GM18907 (cell line): ENCODE measurements around the gene ARHGAP4.
A peak's percentile ranks its signal among the peaks of the same experiment; 100 is the strongest.

Source experiments
- ATAC-seq: cut with Tn5 transposase; IDR thresholded peaks from one replicate; pipeline ENCODE4 v1.9.1; 2021; ENCODE audit warnings: mild to moderate bottlenecking, moderate library complexity; ENCODE audit not compliant: unreplicated experiment

The ARHGAP4 gene

GRCh38 chrX:153908219-153908860 is 17.7 kb downstream of the ARHGAP4 start:
- ATAC-seq: no peak

GRCh38 chrX:153907456-153907855 is 18.6 kb downstream of the ARHGAP4 start:
- no peak for ATAC-seq

- no peak for ATAC-seq
Measured at GRCh38 chrX:153906126-153906917, 19.7 kb downstream of the ARHGAP4 start.

GRCh38 chrX:153905481-153906095 is 20.5 kb downstream of the ARHGAP4 start:
- ATAC-seq: no peak

GRCh38 chrX:153903991-153904957 is 21.8 kb downstream of the ARHGAP4 start, which contains the start of gene AVPR2:
TSS of gene AVPR2 (plus strand) at chrX:153904673. CDS start at chrX:153905146, 473 bp downstream.
- ATAC-seq: no peak

GRCh38 chrX:153903238-153903980 is 22.7 kb downstream of the ARHGAP4 start:
- no peak for ATAC-seq

GRCh38 chrX:153902385-153902784 is 23.7 kb downstream of the ARHGAP4 start:
- ATAC-seq: no peak

- no peak for ATAC-seq
Measured at GRCh38 chrX:153901753-153902140, 24.3 kb downstream of the ARHGAP4 start.

GRCh38 chrX:153900831-153901752 is 25.0 kb downstream of the ARHGAP4 start:
- peak; percentile 79 for ATAC-seq

GRCh38 chrX:153897899-153898298 is 28.2 kb downstream of the ARHGAP4 start:
- ATAC-seq: no peak

GRCh38 chrX:153889123-153889522 is 36.9 kb downstream of the ARHGAP4 start:
- ATAC-seq: no peak

GRCh38 chrX:153888344-153888743 is 37.7 kb downstream of the ARHGAP4 start:
- peak; percentile 55 for ATAC-seq

- no peak for ATAC-seq
Measured at GRCh38 chrX:153887385-153887784, 38.7 kb downstream of the ARHGAP4 start.

- ATAC-seq: no peak
Measured at GRCh38 chrX:153886915-153887314, 39.1 kb downstream of the ARHGAP4 start.

GRCh38 chrX:153885968-153886903 is 39.8 kb downstream of the ARHGAP4 start, which contains the start of gene L1CAM:
TSS of gene L1CAM (minus strand) at chrX:153886173. CDS start at chrX:153875836, 10,337 bp downstream.
- ATAC-seq: no peak

GRCh38 chrX:153885208-153885787 is 40.8 kb downstream of the ARHGAP4 start:
- no peak for ATAC-seq

GRCh38 chrX:153884590-153884989 is 41.5 kb downstream of the ARHGAP4 start:
- no peak for ATAC-seq
